ENCODE results near the gene LSG1.
A peak's percentile ranks its signal among the peaks of the same experiment; 100 is the strongest.

Gene LSG1

DNA sequence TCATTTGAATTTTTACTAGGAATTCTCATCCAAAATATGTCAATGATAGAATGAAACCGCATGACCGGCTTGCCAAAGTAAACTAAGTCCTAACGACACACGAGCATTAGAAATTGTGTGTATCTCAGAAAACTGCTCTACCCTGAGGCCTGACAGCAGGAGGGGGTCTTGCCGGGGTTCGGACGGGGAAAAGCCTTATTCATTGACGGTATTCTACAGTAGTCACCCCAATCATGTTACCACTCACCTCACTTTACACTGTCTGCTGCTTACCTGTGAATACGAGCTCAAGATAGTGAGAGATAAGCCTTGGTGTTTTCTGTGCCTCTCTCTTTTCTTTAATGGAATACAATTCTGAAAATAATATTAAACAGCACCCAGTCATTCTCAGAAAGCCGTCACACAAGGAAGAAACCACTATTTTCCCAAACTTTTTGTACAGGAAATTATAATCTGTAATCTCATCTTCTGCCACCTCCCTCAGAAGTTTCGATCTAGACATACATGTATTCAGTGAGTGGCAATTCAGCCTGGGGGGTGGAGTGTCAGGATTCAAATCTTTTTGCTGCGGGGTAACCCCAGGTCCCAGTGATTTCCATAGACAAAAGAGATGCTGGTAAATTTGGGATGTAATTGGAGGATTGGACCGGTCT, 13.2 kb upstream of the LSG1 start:
- H2BK5ac ChIP-seq (ENCODE audit: low read length), result no peak overlapping the region
- no peak overlapping the region for H3K9ac ChIP-seq (ENCODE audit: low read depth, low read length, poor library complexity)
- peaks cover 0 to 12% of the 10 kb centered on the region in 2 donors for H3K4me1 ChIP-seq (ENCODE audit: control insufficient read depth in 2 of 2, insufficient read depth in 1 of 2, low read depth in 1 of 2, low read length in 2 of 2)
- no peak overlapping the region for H2BK120ac ChIP-seq (ENCODE audit: low read depth, low read length)
- H2AFZ ChIP-seq (ENCODE audit: low read length), result peak overlapping the region; percentile 88
- H3K9me3 ChIP-seq (replicated peaks in 1 of 2; ENCODE audit: control insufficient read depth in 2 of 2, insufficient read depth in 1 of 2, low read depth in 1 of 2, low read length in 2 of 2), result no peaks in the 10 kb centered on the region
- DNase-seq (ENCODE audit: low spot score), result no peak
- no CpG with 5 or more reads among the region's 13 CpGs for WGBS, 2 donors (ENCODE audit: extremely low coverage in 2 of 2, insufficient read length in 2 of 2, insufficient replicate concordance in 1 of 2)
- no peak overlapping the region for H2BK12ac ChIP-seq (ENCODE audit: low read length)
- H3K36me3 ChIP-seq (replicated peaks in 1 of 2; ENCODE audit: control insufficient read depth in 2 of 2, insufficient read depth in 2 of 2, low read length in 2 of 2), result no peaks in the 10 kb centered on the region
- peak overlapping the region; percentile 85 for H3K18ac ChIP-seq (ENCODE audit: low read length)
- H3K23ac ChIP-seq (ENCODE audit: low read depth, low read length, poor library complexity), result no peak overlapping the region
- H2AK5ac ChIP-seq (ENCODE audit: low read depth, low read length), result no peak overlapping the region
- peaks cover 16 to 44% (median 41%) of the 10 kb centered on the region in 3 experiments for H3K27me3 ChIP-seq (ENCODE audit: control insufficient read depth in 3 of 3, insufficient read depth in 3 of 3, low read depth in 1 of 3, low read length in 3 of 3)
- no peak overlapping the region for H3K14ac ChIP-seq (ENCODE audit: low read length)
- H2BK15ac ChIP-seq (ENCODE audit: low read length), result no peak overlapping the region
- peaks cover 2% of the 10 kb centered on the region for H3K79me1 ChIP-seq (ENCODE audit: low read depth, low read length)
- H4K91ac ChIP-seq (ENCODE audit: low read depth, low read length, poor library complexity), result no peak overlapping the region
- H3K4ac ChIP-seq (ENCODE audit: low read length), result no peak overlapping the region
- peak overlapping the region; percentile 97 for H3K4me2 ChIP-seq (ENCODE audit: insufficient read depth, low read length, poor library complexity, severe bottlenecking)
- H4K8ac ChIP-seq (ENCODE audit: low read depth, low read length), result no peak overlapping the region
- H3K27ac ChIP-seq (replicated peaks; ENCODE audit: low read length), result no peak overlapping the region
- peak overlapping the region in 1 of 2 donors; percentile 51 for H3K4me3 ChIP-seq (ENCODE audit: low read length in 2 of 2)

DNA sequence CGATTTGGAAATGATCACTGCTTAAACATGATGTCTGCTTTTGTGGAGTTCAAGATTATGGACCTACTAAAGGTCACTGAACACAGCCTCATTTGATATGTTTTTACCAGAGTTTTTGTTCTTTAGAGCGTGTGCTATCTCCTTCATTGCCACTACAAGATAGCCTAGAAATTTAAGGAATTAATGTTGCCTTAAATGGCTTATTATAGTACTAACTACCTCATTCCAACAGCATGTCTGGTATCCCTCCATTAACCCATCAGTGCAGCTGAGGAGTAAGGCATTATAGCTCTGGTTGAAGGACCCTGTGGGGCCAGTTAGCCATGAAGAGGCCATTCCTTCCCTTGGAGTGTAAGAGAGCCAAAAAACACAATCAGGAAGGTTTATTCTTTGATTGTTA, 11.4 kb upstream of the LSG1 start:
- Histone ChIP-seq H3K4me2 (ENCODE audit: insufficient read depth, low read length, poor library complexity, severe bottlenecking) (no peak overlapping the region), H3K4me3 (ENCODE audit: low read length in 2 of 2) (no peak overlapping the region), H3K27me3 (ENCODE audit: control insufficient read depth in 3 of 3, insufficient read depth in 3 of 3, low read depth in 1 of 3, low read length in 3 of 3) (peaks cover 16 to 38% (median 30%) of the 10 kb centered on the region in 3 experiments), H4K8ac (ENCODE audit: low read depth, low read length) (no peak overlapping the region), H2AFZ (ENCODE audit: low read length) (no peak overlapping the region), H3K4me1 (ENCODE audit: control insufficient read depth in 2 of 2, insufficient read depth in 1 of 2, low read depth in 1 of 2, low read length in 2 of 2) (peaks cover 0 to 12% of the 10 kb centered on the region in 2 donors), H3K23ac (ENCODE audit: low read depth, low read length, poor library complexity) (no peak overlapping the region), H2BK120ac (ENCODE audit: low read depth, low read length) (no peak overlapping the region), H2BK15ac (ENCODE audit: low read length) (no peak overlapping the region), H2BK12ac (ENCODE audit: low read length) (no peak overlapping the region), H4K91ac (ENCODE audit: low read depth, low read length, poor library complexity) (no peak overlapping the region), H3K14ac (ENCODE audit: low read length) (no peak overlapping the region), H3K4ac (ENCODE audit: low read length) (no peak overlapping the region), H3K36me3 (replicated peaks in 1 of 2; ENCODE audit: control insufficient read depth in 2 of 2, insufficient read depth in 2 of 2, low read length in 2 of 2) (no peaks in the 10 kb centered on the region), H2BK5ac (ENCODE audit: low read length) (no peak overlapping the region), H3K79me1 (ENCODE audit: low read depth, low read length) (peaks cover 2% of the 10 kb centered on the region), H3K18ac (ENCODE audit: low read length) (no peak overlapping the region), H2AK5ac (ENCODE audit: low read depth, low read length) (no peak overlapping the region), H3K9ac (ENCODE audit: low read depth, low read length, poor library complexity) (no peak overlapping the region), H3K27ac (replicated peaks; ENCODE audit: low read length) (no peak overlapping the region), H3K9me3 (replicated peaks in 1 of 2; ENCODE audit: control insufficient read depth in 2 of 2, insufficient read depth in 1 of 2, low read depth in 1 of 2, low read length in 2 of 2) (no peaks in the 10 kb centered on the region)
- no peak for DNase-seq (ENCODE audit: low spot score)
- WGBS, 2 donors (ENCODE audit: extremely low coverage in 2 of 2, insufficient read length in 2 of 2, insufficient replicate concordance in 1 of 2), result no CpG with 5 or more reads among the region's 2 CpGs

DNA sequence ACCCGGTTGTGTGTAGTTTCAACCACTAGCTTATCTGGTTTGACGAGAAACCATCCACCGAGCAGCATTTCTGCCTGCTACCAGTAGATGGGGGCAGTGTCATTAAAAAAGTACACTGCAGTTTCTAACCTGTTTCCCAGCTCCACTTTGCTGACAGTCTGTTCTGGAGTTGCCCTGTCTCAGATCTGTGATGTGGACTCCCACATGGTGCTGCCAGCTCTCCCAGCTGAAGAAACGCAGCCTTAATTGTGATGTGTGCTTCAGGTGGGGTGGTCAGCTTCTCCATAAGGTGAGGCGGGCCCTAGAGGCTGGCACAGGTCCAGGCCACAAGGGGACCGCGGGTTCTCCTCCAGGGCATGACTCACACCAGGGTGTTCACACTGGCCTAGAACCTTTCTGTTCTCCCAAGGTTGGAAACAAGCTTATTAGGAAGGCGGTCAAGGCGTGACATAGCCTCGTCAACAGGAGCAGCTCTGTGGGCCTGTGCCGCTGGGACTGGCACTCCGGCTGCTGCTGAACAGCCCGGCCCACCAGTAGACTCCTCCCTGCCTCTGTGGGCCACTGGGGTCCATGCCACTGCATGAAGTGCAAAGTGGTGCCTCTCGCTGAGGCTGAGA, 10.8 kb upstream of the LSG1 start:
- Histone ChIP-seq H3K9me3 (replicated peaks in 1 of 2; ENCODE audit: control insufficient read depth in 2 of 2, insufficient read depth in 1 of 2, low read depth in 1 of 2, low read length in 2 of 2) (no peaks in the 10 kb centered on the region), H2BK15ac (ENCODE audit: low read length) (peak overlapping the region; percentile 33), H4K8ac (ENCODE audit: low read depth, low read length) (no peak overlapping the region), H3K18ac (ENCODE audit: low read length) (no peak overlapping the region), H2AFZ (ENCODE audit: low read length) (peak overlapping the region; percentile 24), H2AK5ac (ENCODE audit: low read depth, low read length) (peak overlapping the region; percentile 42), H3K4me2 (ENCODE audit: insufficient read depth, low read length, poor library complexity, severe bottlenecking) (no peak overlapping the region), H2BK12ac (ENCODE audit: low read length) (no peak overlapping the region), H2BK5ac (ENCODE audit: low read length) (peak overlapping the region; percentile 25), H3K27ac (replicated peaks; ENCODE audit: low read length) (no peak overlapping the region), H3K79me1 (ENCODE audit: low read depth, low read length) (no peaks in the 10 kb centered on the region), H3K27me3 (ENCODE audit: control insufficient read depth in 3 of 3, insufficient read depth in 3 of 3, low read depth in 1 of 3, low read length in 3 of 3) (peaks cover 16 to 33% (median 25%) of the 10 kb centered on the region in 3 experiments), H3K4ac (ENCODE audit: low read length) (no peak overlapping the region), H2BK120ac (ENCODE audit: low read depth, low read length) (no peak overlapping the region), H4K91ac (ENCODE audit: low read depth, low read length, poor library complexity) (peak overlapping the region; percentile 49), H3K36me3 (replicated peaks in 1 of 2; ENCODE audit: control insufficient read depth in 2 of 2, insufficient read depth in 2 of 2, low read length in 2 of 2) (no peaks in the 10 kb centered on the region), H3K14ac (ENCODE audit: low read length) (no peak overlapping the region), H3K4me3 (ENCODE audit: low read length in 2 of 2) (no peak overlapping the region), H3K9ac (ENCODE audit: low read depth, low read length, poor library complexity) (no peak overlapping the region), H3K23ac (ENCODE audit: low read depth, low read length, poor library complexity) (no peak overlapping the region), H3K4me1 (ENCODE audit: control insufficient read depth in 2 of 2, insufficient read depth in 1 of 2, low read depth in 1 of 2, low read length in 2 of 2) (peaks cover 0 to 9% of the 10 kb centered on the region in 2 donors)
- WGBS, 2 donors (ENCODE audit: extremely low coverage in 2 of 2, insufficient read length in 2 of 2, insufficient replicate concordance in 1 of 2), result no CpG with 5 or more reads among the region's 14 CpGs
- peak; percentile 53 for DNase-seq (ENCODE audit: low spot score)

DNA sequence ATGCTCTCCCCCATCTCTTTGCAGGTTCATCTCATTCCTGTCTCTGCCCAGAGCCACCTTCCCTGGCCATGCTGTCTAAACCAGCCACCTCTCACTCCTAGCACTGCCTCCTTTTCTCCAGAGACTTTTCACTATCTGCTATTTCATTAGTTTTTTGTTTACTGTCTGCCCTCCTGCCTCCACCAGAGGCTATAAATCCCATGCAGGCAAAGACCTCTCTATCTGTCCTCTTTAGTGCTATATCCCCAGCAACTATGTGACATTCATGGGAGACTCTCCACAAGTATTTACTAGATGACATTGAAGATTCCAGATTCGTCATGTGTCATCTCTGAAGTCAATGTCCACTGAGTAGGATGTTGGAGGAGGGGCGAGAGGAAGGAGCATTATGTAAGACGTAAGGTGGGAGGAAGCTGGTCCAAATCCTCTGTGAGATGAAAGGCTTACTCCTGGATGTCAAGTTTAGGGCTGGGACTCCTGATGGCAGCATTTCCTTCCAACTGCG, 10.2 kb upstream of the LSG1 start:
- Histone ChIP-seq H3K4me2 (ENCODE audit: insufficient read depth, low read length, poor library complexity, severe bottlenecking) (no peak overlapping the region), H3K4me3 (ENCODE audit: low read length in 2 of 2) (no peak overlapping the region), H3K79me1 (ENCODE audit: low read depth, low read length) (no peaks in the 10 kb centered on the region), H3K36me3 (replicated peaks in 1 of 2; ENCODE audit: control insufficient read depth in 2 of 2, insufficient read depth in 2 of 2, low read length in 2 of 2) (no peaks in the 10 kb centered on the region), H3K9me3 (replicated peaks in 1 of 2; ENCODE audit: control insufficient read depth in 2 of 2, insufficient read depth in 1 of 2, low read depth in 1 of 2, low read length in 2 of 2) (no peaks in the 10 kb centered on the region), H3K9ac (ENCODE audit: low read depth, low read length, poor library complexity) (no peak overlapping the region), H4K8ac (ENCODE audit: low read depth, low read length) (no peak overlapping the region), H3K4me1 (ENCODE audit: control insufficient read depth in 2 of 2, insufficient read depth in 1 of 2, low read depth in 1 of 2, low read length in 2 of 2) (peaks cover 0 to 7% of the 10 kb centered on the region in 2 donors), H2BK15ac (ENCODE audit: low read length) (no peak overlapping the region), H2BK12ac (ENCODE audit: low read length) (no peak overlapping the region), H2BK120ac (ENCODE audit: low read depth, low read length) (no peak overlapping the region), H2AK5ac (ENCODE audit: low read depth, low read length) (no peak overlapping the region), H3K14ac (ENCODE audit: low read length) (no peak overlapping the region), H3K18ac (ENCODE audit: low read length) (no peak overlapping the region), H3K27me3 (ENCODE audit: control insufficient read depth in 3 of 3, insufficient read depth in 3 of 3, low read depth in 1 of 3, low read length in 3 of 3) (peaks cover 14 to 28% (median 21%) of the 10 kb centered on the region in 3 experiments), H2BK5ac (ENCODE audit: low read length) (no peak overlapping the region), H3K4ac (ENCODE audit: low read length) (no peak overlapping the region), H2AFZ (ENCODE audit: low read length) (peak overlapping the region; percentile 24), H3K27ac (replicated peaks; ENCODE audit: low read length) (no peak overlapping the region), H3K23ac (ENCODE audit: low read depth, low read length, poor library complexity) (no peak overlapping the region), H4K91ac (ENCODE audit: low read depth, low read length, poor library complexity) (no peak overlapping the region)
- DNase-seq (ENCODE audit: low spot score), result no peak
- WGBS, 2 donors (ENCODE audit: extremely low coverage in 2 of 2, insufficient read length in 2 of 2, insufficient replicate concordance in 1 of 2), result no CpG with 5 or more reads among the region's 4 CpGs

Measured in neuronal stem cell (in vitro differentiated cells).